ENCODE data around the gene MYO5C.

MYO5C gene

GRCh38 chr15:52295421-52296001 is at the start of gene MYO5C:
MYO5C (minus strand) TSS chr15:52295804; CDS start chr15:52295636, 168 bp downstream.
- peak; percentile 66 for DNase-seq

GRCh38 chr15:52344592-52344991 is 49.0 kb upstream of the MYO5C start:
- DNase-seq: no peak

GRCh38 chr15:52343831-52344230 is 48.2 kb upstream of the MYO5C start:
- no peak for DNase-seq

- DNase-seq: no peak
Measured at GRCh38 chr15:52340093-52340492, 44.5 kb upstream of the MYO5C start.

GRCh38 chr15:52338891-52339290 is 43.3 kb upstream of the MYO5C start:
- DNase-seq: no peak

GRCh38 chr15:52338058-52338457 is 42.5 kb upstream of the MYO5C start:
- DNase-seq: no peak

GRCh38 chr15:52337198-52337853 is 41.7 kb upstream of the MYO5C start:
- DNase-seq: no peak

GRCh38 chr15:52336529-52336928 is 40.9 kb upstream of the MYO5C start:
- DNase-seq: peak; percentile 3

GRCh38 chr15:52334491-52335160 is 39.0 kb upstream of the MYO5C start:
- no peak for DNase-seq

- DNase-seq: no peak
Measured at GRCh38 chr15:52331490-52332240, 36.1 kb upstream of the MYO5C start.

- DNase-seq: no peak
Measured at GRCh38 chr15:52329987-52330386, 34.4 kb upstream of the MYO5C start.

- DNase-seq: no peak
Measured at GRCh38 chr15:52329150-52329549, 33.5 kb upstream of the MYO5C start.

GRCh38 chr15:52328680-52329079 is 33.1 kb upstream of the MYO5C start:
- DNase-seq: no peak

- DNase-seq: no peak
Measured at GRCh38 chr15:52326756-52327155, 31.2 kb upstream of the MYO5C start.

- DNase-seq: no peak
Measured at GRCh38 chr15:52324109-52324508, 28.5 kb upstream of the MYO5C start.

- no peak for DNase-seq
Measured at GRCh38 chr15:52318729-52319500, 23.3 kb upstream of the MYO5C start.

GRCh38 chr15:52317688-52318087 is 22.1 kb upstream of the MYO5C start:
- DNase-seq: no peak

- no peak for DNase-seq
Measured at GRCh38 chr15:52317022-52317421, 21.4 kb upstream of the MYO5C start.

GRCh38 chr15:52309154-52309548 is 13.5 kb upstream of the MYO5C start:
- no peak for DNase-seq

GRCh38 chr15:52308446-52309153 is 13.0 kb upstream of the MYO5C start:
- DNase-seq: no peak

- no peak for DNase-seq
Measured at GRCh38 chr15:52307847-52308246, 12.2 kb upstream of the MYO5C start.

GRCh38 chr15:52306270-52306669 is 10.7 kb upstream of the MYO5C start:
- no peak for DNase-seq
